ENCODE data around the gene RPL32.

The RPL32 gene

DNA sequence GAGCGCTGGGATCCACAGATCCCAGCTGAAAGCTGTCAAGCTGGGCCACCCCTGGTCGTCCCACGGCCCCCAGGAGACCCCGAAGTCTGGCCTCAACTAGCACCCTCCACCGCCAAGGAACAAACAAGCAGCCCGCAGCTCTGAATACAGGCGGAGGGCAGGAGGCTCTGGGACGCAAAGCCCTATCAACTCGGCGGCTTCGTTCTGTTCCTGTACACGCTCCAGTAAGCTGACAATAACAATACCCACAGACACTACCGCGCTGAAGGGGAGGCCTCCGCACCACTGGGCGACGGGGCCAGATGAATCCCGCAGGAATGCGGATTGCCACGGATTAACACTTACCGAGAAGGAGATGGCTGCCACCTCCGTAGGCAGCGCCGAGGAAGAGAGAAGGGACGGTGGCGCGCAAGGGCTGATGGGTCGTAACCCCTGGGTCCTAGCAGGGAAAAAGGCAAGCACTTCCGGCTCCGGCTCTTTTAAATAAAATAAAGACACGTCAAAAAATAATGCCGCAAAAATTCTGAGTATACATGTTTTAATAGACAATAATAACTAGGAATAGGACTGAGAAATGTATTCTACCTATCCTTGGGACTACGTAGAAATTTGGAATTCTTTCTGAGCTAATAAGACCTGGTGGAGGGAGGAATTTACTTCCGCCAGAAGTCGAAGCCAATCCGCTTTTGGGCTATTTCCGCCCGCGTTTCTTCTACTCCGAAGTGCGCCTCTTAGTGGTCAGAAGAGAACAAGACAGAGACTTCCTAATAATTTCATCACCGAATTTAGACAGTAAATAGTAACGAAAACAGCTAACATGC is at the start of gene RPL32:
Gene RPL32, minus strand, starts transcription at position 417 of the 821 bp plus-strand sequence. CDS start 1,328 bp downstream, outside the sequence.
- POLR2A ChIA-PET: interaction anchor here (0.6 to 2.2 kb wide), 7 partner anchors 9 to 307 kb away, joined by 3 to 22 read pairs (median 4); partner anchors contain the start of gene CAND2
- no peaks in the 10 kb centered on the region for H3K4me1 ChIP-seq (ENCODE audit: control insufficient read depth, insufficient read depth, low read length)
- H3K9me3 ChIP-seq (ENCODE audit: control insufficient read depth, insufficient read depth, low read depth, low read length): no peaks in the 10 kb centered on the region
- H3K27ac ChIP-seq (ENCODE audit: extremely low read depth, low read depth, low read length): peak within 1 kb of the TSS; percentile 98
- H3K36me3 ChIP-seq (ENCODE audit: control insufficient read depth in 2 of 2, insufficient read depth in 1 of 2, low read length in 2 of 2): peaks cover 11 to 47% of the 10 kb centered on the region in 2 experiments
- peak within 1 kb of the TSS; percentile 93 for H3K4me3 ChIP-seq (ENCODE audit: low read depth, low read length)
- CTCF ChIA-PET: interaction anchor here (0.6 to 3.8 kb wide), 22 partner anchors 8 to 485 kb away, joined by 3 to 19 read pairs (median 5); no protein-coding TSS in a partner anchor
- TF ChIP-seq, protein P1, sequence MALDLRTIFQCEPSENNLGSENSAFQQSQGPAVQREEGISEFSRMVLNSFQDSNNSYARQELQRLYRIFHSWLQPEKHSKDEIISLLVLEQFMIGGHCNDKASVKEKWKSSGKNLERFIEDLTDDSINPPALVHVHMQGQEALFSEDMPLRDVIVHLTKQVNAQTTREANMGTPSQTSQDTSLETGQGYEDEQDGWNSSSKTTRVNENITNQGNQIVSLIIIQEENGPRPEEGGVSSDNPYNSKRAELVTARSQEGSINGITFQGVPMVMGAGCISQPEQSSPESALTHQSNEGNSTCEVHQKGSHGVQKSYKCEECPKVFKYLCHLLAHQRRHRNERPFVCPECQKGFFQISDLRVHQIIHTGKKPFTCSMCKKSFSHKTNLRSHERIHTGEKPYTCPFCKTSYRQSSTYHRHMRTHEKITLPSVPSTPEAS (tag by site-specific recombination; IDR thresholded peaks at IDR 0.05): 0 out of 2 replicates have a peak, but pooled peaks have one; percentile 20
- TF ChIP-seq KLF16 (tag by site-specific recombination; IDR thresholded peaks at IDR 0.05): peak; percentile 42; the same call in 1 of the 2 replicates
- TF ChIP-seq ZBTB21 (tag by site-specific recombination; IDR thresholded peaks at IDR 0.05): peak; percentile 36; the same call in 1 of the 2 replicates
- TF ChIP-seq ZSCAN30 (tag by site-specific recombination; IDR thresholded peaks at IDR 0.05): peak; percentile 71; the same call in 1 of the 2 replicates
- TF ChIP-seq, protein P2, sequence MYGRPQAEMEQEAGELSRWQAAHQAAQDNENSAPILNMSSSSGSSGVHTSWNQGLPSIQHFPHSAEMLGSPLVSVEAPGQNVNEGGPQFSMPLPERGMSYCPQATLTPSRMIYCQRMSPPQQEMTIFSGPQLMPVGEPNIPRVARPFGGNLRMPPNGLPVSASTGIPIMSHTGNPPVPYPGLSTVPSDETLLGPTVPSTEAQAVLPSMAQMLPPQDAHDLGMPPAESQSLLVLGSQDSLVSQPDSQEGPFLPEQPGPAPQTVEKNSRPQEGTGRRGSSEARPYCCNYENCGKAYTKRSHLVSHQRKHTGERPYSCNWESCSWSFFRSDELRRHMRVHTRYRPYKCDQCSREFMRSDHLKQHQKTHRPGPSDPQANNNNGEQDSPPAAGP (tag by site-specific recombination; IDR thresholded peaks at IDR 0.05): peak; percentile 87
- 0 out of 2 replicates have a peak, but pooled peaks have one; percentile 32 for TF ChIP-seq ZSCAN5A (tag by site-specific recombination; IDR thresholded peaks at IDR 0.05)
- no peak for TF ChIP-seq SCRT1 (tag by site-specific recombination; IDR thresholded peaks at IDR 0.05; ENCODE audit: borderline replicate concordance)
- no peak for TF ChIP-seq RBAK (tag by site-specific recombination; IDR thresholded peaks at IDR 0.05)
- TF ChIP-seq, protein P3, sequence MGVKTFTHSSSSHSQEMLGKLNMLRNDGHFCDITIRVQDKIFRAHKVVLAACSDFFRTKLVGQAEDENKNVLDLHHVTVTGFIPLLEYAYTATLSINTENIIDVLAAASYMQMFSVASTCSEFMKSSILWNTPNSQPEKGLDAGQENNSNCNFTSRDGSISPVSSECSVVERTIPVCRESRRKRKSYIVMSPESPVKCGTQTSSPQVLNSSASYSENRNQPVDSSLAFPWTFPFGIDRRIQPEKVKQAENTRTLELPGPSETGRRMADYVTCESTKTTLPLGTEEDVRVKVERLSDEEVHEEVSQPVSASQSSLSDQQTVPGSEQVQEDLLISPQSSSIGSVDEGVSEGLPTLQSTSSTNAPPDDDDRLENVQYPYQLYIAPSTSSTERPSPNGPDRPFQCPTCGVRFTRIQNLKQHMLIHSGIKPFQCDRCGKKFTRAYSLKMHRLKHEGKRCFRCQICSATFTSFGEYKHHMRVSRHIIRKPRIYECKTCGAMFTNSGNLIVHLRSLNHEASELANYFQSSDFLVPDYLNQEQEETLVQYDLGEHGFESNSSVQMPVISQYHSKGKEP (tag by site-specific recombination; IDR thresholded peaks at IDR 0.05): peak; percentile 37; the same call in 1 of the 2 replicates
- TF ChIP-seq ZNF76 (tag by site-specific recombination; IDR thresholded peaks at IDR 0.05; ENCODE audit: borderline replicate concordance, low read depth): peak; percentile 97
- peak; percentile 49 for TF ChIP-seq ZEB2 (tag by site-specific recombination; IDR thresholded peaks at IDR 0.05)
- TF ChIP-seq YY2 (tag by site-specific recombination; IDR thresholded peaks at IDR 0.05): peak; percentile 84
- TF ChIP-seq ZNF704 (tag by site-specific recombination; IDR thresholded peaks at IDR 0.05): no peak
- TF ChIP-seq ZNF747 (tag by site-specific recombination; IDR thresholded peaks at IDR 0.05): no peak
- TF ChIP-seq ZBTB20 (tag by site-specific recombination; IDR thresholded peaks at IDR 0.05): peak; percentile 33; the same call in 1 of the 2 replicates
- no peak for TF ChIP-seq MZF1 (tag by site-specific recombination; IDR thresholded peaks at IDR 0.05; ENCODE audit: borderline replicate concordance)
- TF ChIP-seq ZNF394 (tag by site-specific recombination; IDR thresholded peaks at IDR 0.05; ENCODE audit: borderline replicate concordance): peak; percentile 55; the same call in 1 of the 2 replicates
- TF ChIP-seq ZNF600 (tag by site-specific recombination; IDR thresholded peaks at IDR 0.05): peak; percentile 44
- peak; percentile 83 for TF ChIP-seq KLF10 (tag by site-specific recombination; IDR thresholded peaks at IDR 0.05)
- no peak for TF ChIP-seq ZNF266 (tag by site-specific recombination; IDR thresholded peaks at IDR 0.05; ENCODE audit: low read depth)
- no peak for TF ChIP-seq ZBTB7A (tag by site-specific recombination; IDR thresholded peaks at IDR 0.05; ENCODE audit: low read depth)
- no peak for TF ChIP-seq ZNF548 (tag by site-specific recombination; IDR thresholded peaks at IDR 0.05)
- TF ChIP-seq, protein P4, sequence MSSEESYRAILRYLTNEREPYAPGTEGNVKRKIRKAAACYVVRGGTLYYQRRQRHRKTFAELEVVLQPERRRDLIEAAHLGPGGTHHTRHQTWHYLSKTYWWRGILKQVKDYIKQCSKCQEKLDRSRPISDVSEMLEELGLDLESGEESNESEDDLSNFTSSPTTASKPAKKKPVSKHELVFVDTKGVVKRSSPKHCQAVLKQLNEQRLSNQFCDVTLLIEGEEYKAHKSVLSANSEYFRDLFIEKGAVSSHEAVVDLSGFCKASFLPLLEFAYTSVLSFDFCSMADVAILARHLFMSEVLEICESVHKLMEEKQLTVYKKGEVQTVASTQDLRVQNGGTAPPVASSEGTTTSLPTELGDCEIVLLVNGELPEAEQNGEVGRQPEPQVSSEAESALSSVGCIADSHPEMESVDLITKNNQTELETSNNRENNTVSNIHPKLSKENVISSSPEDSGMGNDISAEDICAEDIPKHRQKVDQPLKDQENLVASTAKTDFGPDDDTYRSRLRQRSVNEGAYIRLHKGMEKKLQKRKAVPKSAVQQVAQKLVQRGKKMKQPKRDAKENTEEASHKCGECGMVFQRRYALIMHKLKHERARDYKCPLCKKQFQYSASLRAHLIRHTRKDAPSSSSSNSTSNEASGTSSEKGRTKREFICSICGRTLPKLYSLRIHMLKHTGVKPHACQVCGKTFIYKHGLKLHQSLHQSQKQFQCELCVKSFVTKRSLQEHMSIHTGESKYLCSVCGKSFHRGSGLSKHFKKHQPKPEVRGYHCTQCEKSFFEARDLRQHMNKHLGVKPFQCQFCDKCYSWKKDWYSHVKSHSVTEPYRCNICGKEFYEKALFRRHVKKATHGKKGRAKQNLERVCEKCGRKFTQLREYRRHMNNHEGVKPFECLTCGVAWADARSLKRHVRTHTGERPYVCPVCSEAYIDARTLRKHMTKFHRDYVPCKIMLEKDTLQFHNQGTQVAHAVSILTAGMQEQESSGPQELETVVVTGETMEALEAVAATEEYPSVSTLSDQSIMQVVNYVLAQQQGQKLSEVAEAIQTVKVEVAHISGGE (tag by site-specific recombination; conservative IDR thresholded peaks at IDR 0.05; ENCODE audit: low read depth): peak; percentile 87
- TF ChIP-seq, protein P5, sequence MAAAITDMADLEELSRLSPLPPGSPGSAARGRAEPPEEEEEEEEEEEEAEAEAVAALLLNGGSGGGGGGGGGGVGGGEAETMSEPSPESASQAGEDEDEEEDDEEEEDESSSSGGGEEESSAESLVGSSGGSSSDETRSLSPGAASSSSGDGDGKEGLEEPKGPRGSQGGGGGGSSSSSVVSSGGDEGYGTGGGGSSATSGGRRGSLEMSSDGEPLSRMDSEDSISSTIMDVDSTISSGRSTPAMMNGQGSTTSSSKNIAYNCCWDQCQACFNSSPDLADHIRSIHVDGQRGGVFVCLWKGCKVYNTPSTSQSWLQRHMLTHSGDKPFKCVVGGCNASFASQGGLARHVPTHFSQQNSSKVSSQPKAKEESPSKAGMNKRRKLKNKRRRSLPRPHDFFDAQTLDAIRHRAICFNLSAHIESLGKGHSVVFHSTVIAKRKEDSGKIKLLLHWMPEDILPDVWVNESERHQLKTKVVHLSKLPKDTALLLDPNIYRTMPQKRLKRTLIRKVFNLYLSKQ (tag by site-specific recombination; IDR thresholded peaks at IDR 0.05; ENCODE audit: borderline replicate concordance): no peak
